NCI-H2029 (cell line): Measurements from ENCODE around the gene OSBP.
"Not testable (repeated sequence)": the region's sequence is repeated elsewhere in the genome, so short reads cannot be mapped to it uniquely, and the experiment has no call there.

Experiments used
- DNase-seq: peaks from one replicate; lab custom pipeline; 2025; lab: John Stamatoyannopoulos, UW

OSBP gene

DNA sequence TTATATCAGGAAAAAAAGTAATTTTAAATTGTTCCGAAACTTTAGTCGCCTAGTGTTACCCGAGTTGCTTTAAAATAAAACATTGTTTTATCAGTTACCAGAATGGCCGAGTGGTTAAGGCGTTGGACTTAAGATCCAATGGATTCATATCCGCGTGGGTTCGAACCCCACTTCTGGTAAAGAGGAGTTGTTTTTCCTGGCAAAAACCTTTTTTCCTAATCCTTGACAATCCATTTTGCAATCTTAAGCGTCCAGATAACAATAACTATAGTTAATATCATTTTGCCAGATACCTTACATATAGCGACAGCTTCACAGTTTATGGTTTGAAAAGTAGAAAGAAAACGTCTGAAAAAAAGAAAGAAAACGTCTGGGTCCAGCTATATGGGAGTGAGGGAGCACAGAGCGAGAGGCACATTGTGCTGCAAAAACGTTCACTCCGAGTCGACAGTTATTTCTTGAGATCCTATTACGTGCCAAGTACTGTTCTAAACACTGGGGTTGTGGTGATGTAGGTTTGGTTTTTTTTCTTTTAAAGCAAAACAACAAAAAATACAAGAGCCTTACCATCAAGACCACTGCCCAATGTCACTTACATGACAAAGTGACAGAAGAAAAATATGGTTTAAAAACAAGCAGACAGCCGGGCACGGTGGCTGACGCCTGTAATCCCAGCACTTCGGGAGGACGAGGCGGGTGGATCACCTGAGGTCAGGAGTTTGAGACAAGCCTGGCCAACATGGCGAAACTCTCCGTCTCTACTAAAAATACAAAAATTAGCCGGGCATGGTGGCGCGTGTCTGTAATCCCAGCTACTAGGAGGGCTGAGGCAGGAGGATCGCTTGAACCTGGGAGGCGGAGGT lies 63.7 kb downstream of the OSBP start:
- DNase-seq, result no peak

DNA sequence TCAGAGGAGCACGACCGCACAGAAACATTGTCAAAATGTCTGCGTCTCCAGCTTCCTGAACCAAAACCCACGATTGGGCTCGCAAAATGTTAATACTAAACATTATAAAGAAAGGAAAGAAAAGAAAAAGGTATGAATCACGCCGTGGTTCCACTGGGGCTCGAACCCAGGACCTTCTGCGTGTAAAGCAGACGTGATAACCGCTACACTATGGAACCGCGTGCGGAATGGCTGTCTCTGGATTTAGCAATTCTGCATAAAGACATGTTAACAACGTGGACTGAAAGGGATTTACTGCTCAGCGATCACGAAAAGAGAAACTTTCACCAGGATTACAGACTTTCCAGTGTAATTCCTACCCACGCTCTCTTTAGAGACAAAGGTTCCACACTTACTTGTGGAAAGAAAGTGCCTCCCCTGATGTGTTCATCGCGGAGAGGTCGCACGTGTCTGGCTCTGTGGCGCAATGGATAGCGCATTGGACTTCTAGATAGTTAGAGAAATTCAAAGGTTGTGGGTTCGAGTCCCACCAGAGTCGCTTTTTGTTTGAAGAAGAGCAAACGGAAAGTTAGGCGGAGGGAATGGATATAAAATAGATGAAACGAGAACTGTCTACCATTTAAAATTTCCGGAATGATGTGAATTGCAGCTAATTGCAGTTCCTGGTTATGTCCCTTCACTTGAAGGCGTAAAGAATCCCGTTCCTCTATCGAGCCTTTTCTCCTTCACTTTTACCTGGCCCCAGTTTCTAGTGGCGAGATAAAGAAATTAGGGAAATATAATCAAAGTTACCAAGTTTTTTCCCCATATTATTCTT lies 64.5 kb downstream of the OSBP start:
- peak; percentile 77 for DNase-seq

DNA sequence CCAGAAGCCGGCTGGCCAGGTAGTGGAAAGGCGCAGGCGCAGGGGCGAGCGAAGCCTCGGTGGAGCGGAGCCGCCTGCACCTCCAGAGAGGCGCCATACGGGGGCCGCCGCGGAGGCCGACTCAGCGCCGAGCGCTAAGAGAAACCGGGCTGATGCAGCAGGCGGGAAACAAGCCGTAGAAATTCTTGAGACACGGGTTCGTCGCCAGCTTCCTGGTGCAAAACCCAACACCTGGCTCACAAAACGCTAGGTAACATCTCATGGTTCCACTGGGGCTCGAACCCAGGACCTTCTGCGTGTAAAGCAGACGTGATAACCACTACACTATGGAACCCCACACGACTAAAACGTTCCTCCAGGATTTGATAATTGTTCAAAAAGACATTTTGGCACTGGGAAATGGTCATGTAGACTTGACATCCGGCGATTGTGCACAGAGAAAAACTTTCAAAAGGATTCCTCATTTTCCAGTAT lies 65.2 kb downstream of the OSBP start:
- peak; percentile 90 for DNase-seq

DNA sequence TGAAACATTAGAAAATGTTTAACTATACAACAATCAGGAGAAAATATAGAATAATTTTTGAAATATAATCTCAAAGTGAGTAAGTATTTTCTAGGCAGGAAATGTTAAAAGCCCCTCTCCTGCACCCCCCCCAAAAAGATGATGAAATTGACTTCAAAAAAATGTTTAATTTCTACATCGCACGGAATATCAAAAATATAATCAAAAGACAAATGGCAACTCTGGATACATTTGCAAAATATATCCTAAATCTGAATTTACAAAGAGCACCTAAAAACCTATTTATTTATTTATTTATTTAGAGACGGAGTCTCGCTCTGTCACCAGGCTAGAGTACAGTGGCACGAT lies 67.3 kb downstream of the OSBP start:
- DNase-seq, result no peak

DNA sequence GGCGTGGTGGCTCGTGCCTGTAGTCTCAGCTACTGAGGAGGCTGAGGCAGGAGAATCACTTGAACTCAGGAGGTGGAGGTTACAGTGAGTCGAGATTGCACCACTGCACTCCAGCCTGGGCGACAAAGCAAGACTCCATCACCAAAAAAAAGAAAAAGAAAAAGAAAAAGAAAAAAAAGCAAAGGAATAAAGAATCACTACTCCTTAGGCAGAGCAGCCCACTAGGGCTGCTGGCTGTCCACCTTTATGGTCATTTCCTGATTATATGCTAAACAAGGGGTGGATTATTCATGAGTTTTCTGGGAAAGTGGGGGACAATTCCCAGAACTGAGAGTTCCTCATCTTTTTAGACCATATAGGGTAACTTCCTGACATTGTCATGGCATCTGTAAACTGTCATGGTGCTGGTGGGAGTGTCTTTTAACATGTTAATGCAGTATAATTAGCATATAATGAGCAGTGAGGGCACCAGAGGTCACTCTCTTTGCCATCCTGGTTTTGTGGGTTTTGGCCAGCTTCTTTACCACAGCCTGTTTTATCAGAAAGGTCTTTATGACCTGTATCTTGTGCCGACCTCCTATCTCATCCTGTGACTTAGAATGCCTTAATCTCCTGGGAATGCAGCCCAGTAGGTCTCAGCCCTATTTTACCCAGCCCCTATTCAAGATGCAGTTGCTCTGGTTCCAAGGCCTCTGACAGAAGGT lies 67.8 kb downstream of the OSBP start:
- DNase-seq, result not testable (repeated sequence)

DNA sequence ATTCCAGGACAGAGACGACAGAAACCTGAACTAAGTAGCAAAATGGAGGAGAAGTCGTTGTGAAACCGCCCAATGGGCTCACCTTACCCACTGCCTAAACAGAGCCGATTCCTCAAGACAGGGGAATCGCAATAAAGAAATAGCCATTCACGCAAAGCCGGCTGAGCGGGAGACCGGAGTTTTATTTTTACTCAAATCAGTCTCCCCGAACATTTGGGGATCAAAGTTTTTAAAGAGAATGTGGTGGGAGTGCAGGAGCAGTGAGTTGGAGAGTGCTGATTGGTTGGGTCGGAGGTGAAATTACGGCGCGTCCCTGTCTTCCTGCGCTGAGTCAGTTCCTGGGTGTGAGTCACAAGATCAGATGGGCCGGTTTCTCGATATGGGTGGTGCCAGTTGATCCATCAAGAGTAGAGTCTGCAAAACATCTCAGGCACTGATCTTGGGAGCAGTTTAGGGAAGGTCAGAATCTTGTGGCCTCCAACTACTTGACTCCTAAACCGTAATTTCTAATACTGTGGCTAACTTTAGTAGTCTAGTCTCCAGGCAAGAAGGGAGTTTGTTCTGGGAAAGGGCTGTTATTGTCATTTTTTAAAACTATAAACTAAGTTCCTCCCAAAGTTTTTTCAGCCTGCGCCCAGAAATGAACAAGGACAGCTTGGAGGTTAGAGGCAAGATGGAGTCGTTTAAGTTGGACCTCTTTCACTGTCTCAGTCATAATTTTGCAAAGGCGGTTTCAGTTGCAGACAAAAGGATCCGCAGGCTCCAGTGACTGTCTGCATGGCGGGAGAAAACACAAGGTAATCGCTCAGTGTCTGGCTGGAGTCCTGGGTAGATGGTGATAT lies 70.2 kb downstream of the OSBP start:
- no peak for DNase-seq

DNA sequence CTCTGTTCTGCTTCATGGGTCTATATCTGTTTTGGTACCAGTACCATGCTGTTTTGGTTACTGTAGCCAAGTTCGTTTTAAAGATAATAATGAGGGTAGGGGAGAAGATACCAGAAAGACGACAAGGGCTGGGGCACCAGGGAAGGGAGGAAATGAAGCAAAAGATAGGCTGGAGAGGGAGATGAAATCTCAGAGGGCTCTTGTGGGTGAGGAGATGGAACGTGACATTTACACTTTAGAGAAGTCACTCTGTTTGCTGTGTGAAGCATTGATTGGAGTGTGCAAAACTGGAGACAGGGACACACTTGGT lies 70.8 kb downstream of the OSBP start:
- DNase-seq, result no peak

DNA sequence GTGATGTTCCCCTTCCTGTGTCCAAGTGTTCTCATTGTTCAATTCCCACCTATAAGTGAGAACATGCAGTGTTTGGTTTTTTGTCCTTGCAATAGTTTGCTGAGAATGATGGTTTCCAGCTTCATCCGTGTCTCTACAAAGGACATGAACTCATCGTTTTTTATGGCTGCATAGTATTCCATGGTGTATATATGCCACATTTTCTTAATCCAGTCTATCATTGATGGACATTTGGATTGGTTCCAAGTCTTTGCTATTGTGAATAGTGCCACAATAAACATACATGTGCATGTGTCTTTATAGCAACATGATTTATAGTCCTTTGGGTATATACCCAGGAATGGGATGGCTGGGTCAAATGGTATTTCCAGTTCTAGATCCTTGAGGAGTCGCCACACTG lies 71.9 kb downstream of the OSBP start:
- not testable (repeated sequence) for DNase-seq

DNA sequence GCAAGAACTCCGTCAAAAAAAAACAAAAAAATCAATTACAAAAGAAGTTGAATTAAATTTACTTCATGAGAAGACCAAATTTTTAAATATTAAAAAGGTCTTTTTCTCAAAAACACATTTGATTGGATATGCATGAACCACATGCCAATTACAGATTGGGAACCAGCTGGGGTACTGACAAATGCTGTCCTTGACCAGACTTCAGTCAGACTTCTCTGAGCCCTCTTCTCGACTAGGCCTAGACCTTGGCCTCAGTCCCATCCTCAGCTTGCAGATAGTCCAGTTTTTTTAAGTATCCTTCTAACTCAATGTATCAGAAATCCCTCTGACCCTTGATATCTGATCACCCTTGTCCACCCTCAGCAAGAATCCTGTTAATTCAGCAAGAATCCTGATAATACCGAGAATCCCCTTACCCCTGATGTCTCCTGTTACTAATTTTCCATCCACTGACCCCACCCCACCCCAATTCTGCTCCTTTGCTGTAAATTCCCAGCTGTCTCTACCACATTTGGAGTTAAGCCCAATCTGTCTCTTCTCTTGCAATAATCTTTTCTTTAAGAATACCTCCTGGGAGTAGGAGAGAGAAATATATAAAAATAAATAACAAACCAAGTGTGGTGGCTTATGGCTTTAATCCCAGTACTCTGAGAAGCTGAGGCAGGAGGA lies 73.3 kb downstream of the OSBP start:
- DNase-seq, result no peak

DNA sequence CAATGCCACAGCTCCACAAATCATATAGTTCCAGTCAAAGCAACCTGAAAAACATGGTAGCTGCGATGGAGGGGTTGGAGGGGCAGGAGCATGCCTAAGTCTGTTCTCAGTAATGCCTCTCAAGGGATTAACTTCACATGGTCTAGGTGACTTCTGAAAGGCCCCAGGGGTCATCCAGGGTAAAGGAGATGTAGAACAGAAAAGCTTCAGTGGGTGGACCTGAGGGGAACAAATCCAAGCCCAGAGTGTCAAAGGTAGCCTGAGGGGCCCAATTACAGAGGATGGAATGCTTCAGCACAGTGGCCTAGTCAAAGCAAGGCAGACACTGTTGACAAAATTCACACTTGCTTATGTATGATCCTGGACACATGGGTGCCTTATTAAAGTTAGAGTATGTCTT lies 80.9 kb downstream of the OSBP start:
- DNase-seq, result no peak

DNA sequence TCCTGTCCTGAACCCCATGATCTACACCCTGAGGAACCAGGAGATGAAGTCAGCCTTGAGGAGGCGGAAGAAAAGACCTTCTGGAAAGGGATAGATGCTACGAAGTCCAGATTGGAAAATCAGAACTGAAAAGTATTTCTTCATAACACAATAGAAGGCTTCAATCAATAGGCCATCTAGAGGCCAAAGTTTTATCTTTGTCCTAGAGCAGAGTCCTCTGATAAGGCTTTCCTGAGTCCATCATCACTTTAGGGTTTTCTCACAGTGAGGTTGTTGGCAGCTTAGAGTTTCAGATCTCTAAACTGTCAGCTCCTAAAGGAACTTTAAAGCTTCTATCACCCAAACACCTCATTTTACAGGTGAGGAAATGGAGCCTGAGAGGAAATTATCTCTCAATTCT lies 83.0 kb downstream of the OSBP start:
- no peak for DNase-seq

DNA sequence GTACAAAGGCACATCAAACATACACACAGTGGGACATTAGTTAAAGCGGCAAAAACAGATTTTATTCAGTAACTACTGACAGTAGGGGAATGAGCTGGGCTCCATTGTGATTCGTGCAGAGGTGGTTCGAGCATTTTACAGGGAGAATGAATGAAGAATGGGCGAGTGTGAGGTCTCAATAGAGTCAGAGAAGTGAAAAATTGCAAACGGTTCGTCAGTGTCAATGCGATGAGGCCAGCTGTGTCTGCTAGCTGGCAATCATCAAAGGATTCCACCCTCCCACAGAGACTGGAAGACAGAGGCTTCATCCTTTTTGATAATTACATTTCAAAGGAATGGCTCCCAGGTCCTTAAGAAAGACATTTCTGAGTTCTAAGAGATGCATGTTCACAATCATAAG lies 86.9 kb downstream of the OSBP start:
- no peak for DNase-seq
